ENCODE measurements around the gene DPEP2NB. TPM values are rescaled to one million over a fixed set of nuclear protein-coding genes. Genes with fewer than 3 reads are reported as not detected.
"Not testable (repeated sequence)": the region's sequence is repeated elsewhere in the genome, so short reads cannot be mapped to it uniquely, and the experiment has no call there.

DPEP2NB gene
- total RNA-seq, 3 donors from 2014 or later = not detected

- Mint-ChIP-seq H3K9me3 (no peaks in the 10 kb centered on the region), H3K36me3 (ENCODE audit: insufficient read depth) (no peaks in the 10 kb centered on the region), H3K27me3 (ENCODE audit: low read depth) (no peaks in the 10 kb centered on the region), H3K4me1 (ENCODE audit: low read depth) (peaks cover 60% of the 10 kb centered on the region), H3K4me3 (peak overlapping the region; percentile 76)
- DNase-seq = no peak
- ATAC-seq = peak; percentile 25 to 41
These were observed 15.7 kb downstream of the DPEP2NB start for GRCh38 chr16:67999985-68000384.

GRCh38 chr16:67998779-67999688 lies 16.7 kb downstream of the DPEP2NB start, which contains the start of gene DPEP2:
Gene DPEP2 (minus strand): TSS chr16:67999484. CDS start chr16:67993212, 6,272 bp downstream.
- DNase-seq; H3K27me3 Mint-ChIP-seq (ENCODE audit: low read depth); H3K36me3 Mint-ChIP-seq (ENCODE audit: insufficient read depth); H3K9me3 Mint-ChIP-seq: not testable (repeated sequence)
- Mint-ChIP-seq H3K4me1 (ENCODE audit: low read depth) (peaks cover 59% of the 10 kb centered on the region), H3K4me3 (peak within 1 kb of the TSS; percentile 76)
- ATAC-seq = peak; percentile 91 to 93

- not testable (repeated sequence) for ATAC-seq; H3K9me3 Mint-ChIP-seq; H3K4me3 Mint-ChIP-seq; DNase-seq; H3K27me3 Mint-ChIP-seq (ENCODE audit: low read depth); H3K36me3 Mint-ChIP-seq (ENCODE audit: insufficient read depth)
- H3K4me1 Mint-ChIP-seq (ENCODE audit: low read depth) = peaks cover 66% of the 10 kb centered on the region
These were observed 17.4 kb downstream of the DPEP2NB start for GRCh38 chr16:67998231-67998778.

- H3K4me3 Mint-ChIP-seq = no peak overlapping the region
- H3K27me3 Mint-ChIP-seq (ENCODE audit: low read depth) = no peaks in the 10 kb centered on the region
- DNase-seq = no peak
- H3K9me3 Mint-ChIP-seq = no peaks in the 10 kb centered on the region
- H3K36me3 Mint-ChIP-seq (ENCODE audit: insufficient read depth) = no peaks in the 10 kb centered on the region
- H3K4me1 Mint-ChIP-seq (ENCODE audit: low read depth) = peaks cover 73% of the 10 kb centered on the region
- ATAC-seq = no peak
These were observed 19.0 kb downstream of the DPEP2NB start for GRCh38 chr16:67996666-67997065.

- H3K4me3 Mint-ChIP-seq = peak overlapping the region; percentile 35
- ATAC-seq = no peak
These were observed 20.3 kb downstream of the DPEP2NB start for GRCh38 chr16:67995423-67995822.

GRCh38 chr16:67994040-67994408 lies 21.7 kb downstream of the DPEP2NB start:
- H3K4me3 Mint-ChIP-seq = peak overlapping the region; percentile 73
- H3K36me3 Mint-ChIP-seq (ENCODE audit: insufficient read depth); H3K9me3 Mint-ChIP-seq; H3K27me3 Mint-ChIP-seq (ENCODE audit: low read depth); DNase-seq: not testable (repeated sequence)
- peak; percentile 5 to 11 for ATAC-seq
- peaks cover 50% of the 10 kb centered on the region for H3K4me1 Mint-ChIP-seq (ENCODE audit: low read depth)

More at GRCh38 chr16:67995423-67995822, 20.3 kb downstream of the DPEP2NB start:
- peak; percentile 19 for DNase-seq
- no peaks in the 10 kb centered on the region for H3K9me3 Mint-ChIP-seq
- H3K4me1 Mint-ChIP-seq (ENCODE audit: low read depth) = peaks cover 64% of the 10 kb centered on the region
- no peaks in the 10 kb centered on the region for H3K36me3 Mint-ChIP-seq (ENCODE audit: insufficient read depth)
- no peaks in the 10 kb centered on the region for H3K27me3 Mint-ChIP-seq (ENCODE audit: low read depth)

GRCh38 chr16:67993207-67994039 lies 22.3 kb downstream of the DPEP2NB start:
- Mint-ChIP-seq H3K4me3 (peak overlapping the region; percentile 73), H3K36me3 (ENCODE audit: insufficient read depth) (peaks cover 3% of the 10 kb centered on the region), H3K27me3 (ENCODE audit: low read depth) (no peaks in the 10 kb centered on the region), H3K4me1 (ENCODE audit: low read depth) (peaks cover 44% of the 10 kb centered on the region), H3K9me3 (no peaks in the 10 kb centered on the region)
- ATAC-seq (peak; percentile 95 to 96), DNase-seq (peak; percentile 78)

- ATAC-seq (peak in 1 of 2 donors; percentile 7), DNase-seq (no peak)
- Mint-ChIP-seq H3K4me3 (no peak overlapping the region), H3K27me3 (ENCODE audit: low read depth) (no peaks in the 10 kb centered on the region), H3K36me3 (ENCODE audit: insufficient read depth) (peaks cover 3% of the 10 kb centered on the region), H3K4me1 (ENCODE audit: low read depth) (peaks cover 42% of the 10 kb centered on the region), H3K9me3 (no peaks in the 10 kb centered on the region)
These were observed 23.0 kb downstream of the DPEP2NB start for GRCh38 chr16:67992661-67993206.

- H3K36me3 Mint-ChIP-seq (ENCODE audit: insufficient read depth) = peaks cover 3% of the 10 kb centered on the region
- no peaks in the 10 kb centered on the region for H3K9me3 Mint-ChIP-seq
- H3K4me1 Mint-ChIP-seq (ENCODE audit: low read depth) = peaks cover 25% of the 10 kb centered on the region
- H3K27me3 Mint-ChIP-seq (ENCODE audit: low read depth) = no peaks in the 10 kb centered on the region
- no peak overlapping the region for H3K4me3 Mint-ChIP-seq
- DNase-seq (no peak), ATAC-seq (no peak)
These were observed 25.7 kb downstream of the DPEP2NB start for GRCh38 chr16:67990018-67990386.

GRCh38 chr16:67989322-67990017 lies 26.2 kb downstream of the DPEP2NB start:
- Mint-ChIP-seq H3K9me3 (no peaks in the 10 kb centered on the region), H3K27me3 (ENCODE audit: low read depth) (no peaks in the 10 kb centered on the region), H3K4me1 (ENCODE audit: low read depth) (peaks cover 26% of the 10 kb centered on the region), H3K36me3 (ENCODE audit: insufficient read depth) (peaks cover 3% of the 10 kb centered on the region), H3K4me3 (no peak overlapping the region)
- DNase-seq = no peak
- no peak for ATAC-seq

- Mint-ChIP-seq H3K4me1 (ENCODE audit: low read depth) (peaks cover 28% of the 10 kb centered on the region), H3K4me3 (no peak overlapping the region), H3K36me3 (ENCODE audit: insufficient read depth) (peaks cover 3% of the 10 kb centered on the region), H3K27me3 (ENCODE audit: low read depth) (no peaks in the 10 kb centered on the region), H3K9me3 (no peaks in the 10 kb centered on the region)
- ATAC-seq (no peak), DNase-seq (no peak)
These were observed 27.0 kb downstream of the DPEP2NB start for GRCh38 chr16:67988675-67989074.

GRCh38 chr16:67987460-67988160 lies 28.1 kb downstream of the DPEP2NB start:
- Mint-ChIP-seq H3K9me3 (no peaks in the 10 kb centered on the region), H3K36me3 (ENCODE audit: insufficient read depth) (peaks cover 3% of the 10 kb centered on the region), H3K4me1 (ENCODE audit: low read depth) (peaks cover 29% of the 10 kb centered on the region), H3K4me3 (no peak overlapping the region), H3K27me3 (ENCODE audit: low read depth) (no peaks in the 10 kb centered on the region)
- DNase-seq (no peak), ATAC-seq (no peak)

GRCh38 chr16:67986949-67987348 lies 28.8 kb downstream of the DPEP2NB start:
- no peaks in the 10 kb centered on the region for H3K9me3 Mint-ChIP-seq
- ATAC-seq (no peak), DNase-seq (no peak)
- H3K36me3 Mint-ChIP-seq (ENCODE audit: insufficient read depth) = peaks cover 3% of the 10 kb centered on the region
- peaks cover 26% of the 10 kb centered on the region for H3K4me1 Mint-ChIP-seq (ENCODE audit: low read depth)
- H3K27me3 Mint-ChIP-seq (ENCODE audit: low read depth) = no peaks in the 10 kb centered on the region
- no peak overlapping the region for H3K4me3 Mint-ChIP-seq
